WERI-Rb-1 (cell line): ENCODE data around the gene DLG1.

Source experiments
- DNase-seq: peaks from one replicate; pipeline ENCODE4 v3.0.0-alpha.2; 2020
- H3K27ac ChIP-seq: fragments of 250-450 bp; sonication (Bioruptor Pico); 2 replicates; pipeline ENCODE4 v1.5.1; 2020; ENCODE audit warnings: mild to moderate bottlenecking, moderate library complexity
- H3K27me3 ChIP-seq: fragments of 250-450 bp; sonication (Bioruptor Pico); 2 replicates; pipeline ENCODE4 v1.5.1; 2021; ENCODE audit warnings: mild to moderate bottlenecking, low read depth, moderate library complexity; ENCODE audit not compliant: insufficient read depth, severe bottlenecking
- H3K36me3 ChIP-seq: fragments of 250-450 bp; sonication (Bioruptor Pico); 2 replicates; pipeline ENCODE4 v1.5.1; 2020; ENCODE audit warnings: mild to moderate bottlenecking, moderate library complexity
- H3K4me3 ChIP-seq: 2 replicates; pipeline ENCODE4 v1.5.1; 2011; ENCODE audit warnings: low read depth, mild to moderate bottlenecking, control low read depth, low read length
- H3K9me3 ChIP-seq: fragments of 250-450 bp; sonication (Bioruptor Pico); 2 replicates; pipeline ENCODE4 v1.5.1; 2021; ENCODE audit warnings: mild to moderate bottlenecking, moderate library complexity; ENCODE audit not compliant: severe bottlenecking
- CTCF ChIP-seq: IDR thresholded peaks from 2 replicates; pipeline ENCODE4 v1.5.1; 2011; ENCODE audit warnings: low read depth, mild to moderate bottlenecking, control low read depth, inconsistent platforms, low read length

DLG1 gene

DNA sequence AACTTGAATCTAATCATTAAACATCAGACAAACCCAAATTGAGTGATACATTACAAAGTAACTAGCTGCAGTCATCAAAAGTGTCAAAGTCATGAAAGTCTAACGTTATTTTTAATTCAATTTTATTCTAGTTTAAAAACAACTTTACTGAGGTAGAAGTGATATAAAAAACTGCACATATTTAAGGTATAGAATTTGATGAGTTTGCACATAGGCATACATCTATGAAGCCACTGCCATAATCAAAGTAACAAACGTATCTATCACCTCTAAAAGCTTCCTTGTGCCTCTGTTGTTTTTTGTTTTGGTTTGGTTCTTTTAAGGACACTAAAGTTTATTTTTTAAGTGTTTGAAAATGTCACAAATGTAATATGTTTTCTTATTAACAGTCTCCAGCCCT is 130.9 kb downstream of the DLG1 start:
- Histone ChIP-seq H3K27ac (no peak overlapping the region), H3K9me3 (no peaks in the 10 kb centered on the region), H3K27me3 (no peaks in the 10 kb centered on the region), H3K36me3 (no peaks in the 10 kb centered on the region), H3K4me3 (no peak overlapping the region)
- no peak for DNase-seq
- no peak for TF ChIP-seq CTCF

GRCh38 chr3:197165890-197166289 is 132.5 kb downstream of the DLG1 start:
- H3K27ac ChIP-seq, result no peak overlapping the region
- H3K9me3 ChIP-seq, result no peaks in the 10 kb centered on the region
- no peak for DNase-seq
- TF ChIP-seq CTCF, result no peak
- H3K4me3 ChIP-seq, result no peak overlapping the region
- no peaks in the 10 kb centered on the region for H3K36me3 ChIP-seq
- H3K27me3 ChIP-seq, result no peaks in the 10 kb centered on the region

DNA sequence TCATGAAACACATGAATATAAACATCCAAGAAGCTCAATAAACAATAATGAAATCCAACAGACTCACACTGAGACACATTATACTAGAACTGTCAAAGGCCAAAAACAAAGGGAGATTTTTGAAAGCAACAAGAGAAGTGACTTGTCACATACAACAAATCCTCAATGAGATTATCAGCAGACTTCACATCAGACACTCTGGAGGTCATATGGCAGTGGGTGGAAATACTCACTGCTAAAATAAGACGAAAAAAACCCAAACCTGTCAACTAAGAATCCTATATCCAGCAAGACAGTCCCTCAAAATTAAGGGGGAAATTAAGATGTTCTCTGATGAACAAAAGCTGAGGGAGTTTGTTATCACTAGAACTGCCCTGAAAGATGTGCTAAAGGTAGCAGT is 143.4 kb downstream of the DLG1 start:
- Histone ChIP-seq H3K4me3 (no peak overlapping the region), H3K9me3 (no peaks in the 10 kb centered on the region), H3K27me3 (no peaks in the 10 kb centered on the region), H3K36me3 (no peaks in the 10 kb centered on the region), H3K27ac (no peak overlapping the region)
- DNase-seq, result no peak
- no peak for TF ChIP-seq CTCF

DNA sequence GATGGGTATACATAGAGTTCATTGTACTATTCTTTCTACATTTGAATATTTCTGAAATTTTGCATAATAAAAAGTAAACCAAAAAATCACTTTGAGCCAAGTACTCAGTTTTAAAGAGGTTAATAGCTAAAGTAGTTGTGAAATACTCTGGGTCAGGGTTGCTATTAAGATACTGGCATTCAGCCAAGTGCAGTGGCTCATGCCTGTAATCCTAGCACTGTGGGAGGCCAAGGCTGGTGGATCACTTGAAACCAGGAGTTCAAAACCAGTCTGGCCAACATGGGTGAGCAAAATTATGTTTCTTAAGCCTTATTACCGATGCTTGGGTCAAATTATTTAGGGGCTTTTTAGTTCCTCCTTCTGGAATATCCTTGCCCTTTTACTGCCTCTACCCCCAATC is 146.8 kb downstream of the DLG1 start:
- H3K27ac ChIP-seq, result no peak overlapping the region
- no peaks in the 10 kb centered on the region for H3K36me3 ChIP-seq
- H3K9me3 ChIP-seq, result no peaks in the 10 kb centered on the region
- no peaks in the 10 kb centered on the region for H3K27me3 ChIP-seq
- peak; percentile 6 for DNase-seq
- H3K4me3 ChIP-seq, result no peak overlapping the region
- no peak for TF ChIP-seq CTCF

DNA sequence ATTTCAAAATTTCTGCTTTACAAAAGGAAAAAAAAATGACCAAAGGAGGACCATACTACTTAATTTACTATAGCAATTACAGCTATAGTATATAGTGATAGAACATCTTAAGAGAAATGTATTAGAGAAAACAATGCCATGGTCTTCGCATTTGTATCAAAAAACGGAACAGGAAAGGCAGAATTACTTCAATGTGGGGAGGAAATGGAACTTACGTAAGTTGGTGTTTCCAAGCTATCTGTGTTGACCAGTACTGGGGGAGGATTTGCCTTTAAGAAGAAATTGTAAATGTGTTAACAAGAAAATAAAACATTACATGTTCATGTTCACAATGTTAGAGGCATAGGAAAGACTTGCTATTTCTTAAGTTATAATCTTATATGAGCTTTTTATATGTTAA is 148.9 kb downstream of the DLG1 start:
- H3K9me3 ChIP-seq, result no peaks in the 10 kb centered on the region
- no peaks in the 10 kb centered on the region for H3K27me3 ChIP-seq
- H3K4me3 ChIP-seq, result no peak overlapping the region
- DNase-seq, result no peak
- H3K36me3 ChIP-seq, result no peaks in the 10 kb centered on the region
- H3K27ac ChIP-seq, result no peak overlapping the region
- TF ChIP-seq CTCF, result no peak

DNA sequence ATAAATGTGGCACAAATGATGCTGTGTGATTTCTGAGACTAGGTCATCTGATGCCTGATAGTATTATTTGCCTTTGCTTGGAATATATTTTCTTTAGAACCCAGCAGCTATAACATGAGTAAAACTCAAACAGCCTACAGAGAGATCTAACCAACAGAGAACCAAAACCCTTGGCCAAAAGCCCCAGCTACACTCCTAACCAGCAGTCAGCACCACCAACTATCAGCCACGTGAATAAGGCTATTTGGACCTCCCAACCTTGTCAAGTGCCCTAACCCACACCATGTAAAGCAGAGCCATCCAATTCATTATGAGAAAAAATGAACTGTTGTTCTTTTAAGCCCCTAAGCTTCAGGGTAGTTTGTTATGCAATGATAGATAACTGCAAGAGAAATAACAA is 154.2 kb downstream of the DLG1 start:
- H3K4me3 ChIP-seq, result no peak overlapping the region
- no peaks in the 10 kb centered on the region for H3K27me3 ChIP-seq
- TF ChIP-seq CTCF, result no peak
- no peaks in the 10 kb centered on the region for H3K9me3 ChIP-seq
- DNase-seq, result no peak
- no peak overlapping the region for H3K27ac ChIP-seq
- no peaks in the 10 kb centered on the region for H3K36me3 ChIP-seq
